NCI-H82 (cell line): ENCODE data around the gene LZTS2.
"Not testable (repeated sequence)": the region's sequence is repeated elsewhere in the genome, so short reads cannot be mapped to it uniquely, and the experiment has no call there.

ENCODE experiments used
- DNase-seq: peaks from one replicate; lab custom pipeline; 2025; lab: John Stamatoyannopoulos, UW

Gene LZTS2, protein sequence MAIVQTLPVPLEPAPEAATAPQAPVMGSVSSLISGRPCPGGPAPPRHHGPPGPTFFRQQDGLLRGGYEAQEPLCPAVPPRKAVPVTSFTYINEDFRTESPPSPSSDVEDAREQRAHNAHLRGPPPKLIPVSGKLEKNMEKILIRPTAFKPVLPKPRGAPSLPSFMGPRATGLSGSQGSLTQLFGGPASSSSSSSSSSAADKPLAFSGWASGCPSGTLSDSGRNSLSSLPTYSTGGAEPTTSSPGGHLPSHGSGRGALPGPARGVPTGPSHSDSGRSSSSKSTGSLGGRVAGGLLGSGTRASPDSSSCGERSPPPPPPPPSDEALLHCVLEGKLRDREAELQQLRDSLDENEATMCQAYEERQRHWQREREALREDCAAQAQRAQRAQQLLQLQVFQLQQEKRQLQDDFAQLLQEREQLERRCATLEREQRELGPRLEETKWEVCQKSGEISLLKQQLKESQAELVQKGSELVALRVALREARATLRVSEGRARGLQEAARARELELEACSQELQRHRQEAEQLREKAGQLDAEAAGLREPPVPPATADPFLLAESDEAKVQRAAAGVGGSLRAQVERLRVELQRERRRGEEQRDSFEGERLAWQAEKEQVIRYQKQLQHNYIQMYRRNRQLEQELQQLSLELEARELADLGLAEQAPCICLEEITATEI

DNA sequence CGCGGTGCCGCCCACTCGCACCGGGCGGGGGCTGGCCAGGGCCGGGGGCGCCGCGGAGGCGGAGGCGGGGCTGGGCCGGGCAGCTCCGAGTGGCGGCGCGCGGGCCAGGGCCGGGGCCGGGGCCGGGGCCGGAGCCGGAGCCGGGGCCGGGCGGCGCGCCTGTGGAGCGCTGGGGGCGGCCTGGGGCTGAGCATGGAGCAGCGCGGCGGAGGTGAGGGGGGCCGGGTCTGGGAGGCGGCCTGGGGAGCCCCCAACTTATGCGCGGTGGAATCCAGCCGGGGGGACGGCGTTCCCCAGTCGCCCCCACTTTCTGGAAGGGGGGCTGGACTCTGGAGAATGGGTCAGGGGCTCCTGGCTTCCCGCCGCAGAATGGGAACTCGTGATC is at the start of gene LZTS2:
LZTS2 (plus strand) TSS at position 67 of the 385 bp plus-strand sequence. CDS start 2,731 bp downstream, outside the sequence.
- no peak for DNase-seq

DNA sequence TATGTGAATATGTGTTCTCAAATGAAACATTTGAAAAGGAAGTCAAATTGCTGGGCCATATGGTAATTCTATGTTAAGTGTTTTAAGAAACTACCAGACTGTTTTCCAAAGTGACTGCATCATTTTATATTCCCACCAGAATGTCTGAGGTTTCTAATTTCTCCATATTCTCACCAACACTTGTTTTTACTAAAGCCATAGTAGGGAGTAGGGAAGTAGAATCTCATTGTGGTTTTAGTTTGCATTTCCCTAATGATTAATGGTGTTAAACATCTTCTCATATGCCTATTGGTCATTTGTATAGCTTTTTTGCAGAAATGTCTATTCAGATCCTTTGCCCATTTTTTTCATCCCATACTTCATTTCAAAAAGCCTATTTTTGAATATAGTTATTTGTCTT is 39.4 kb upstream of the LZTS2 start:
- no peak for DNase-seq

DNA sequence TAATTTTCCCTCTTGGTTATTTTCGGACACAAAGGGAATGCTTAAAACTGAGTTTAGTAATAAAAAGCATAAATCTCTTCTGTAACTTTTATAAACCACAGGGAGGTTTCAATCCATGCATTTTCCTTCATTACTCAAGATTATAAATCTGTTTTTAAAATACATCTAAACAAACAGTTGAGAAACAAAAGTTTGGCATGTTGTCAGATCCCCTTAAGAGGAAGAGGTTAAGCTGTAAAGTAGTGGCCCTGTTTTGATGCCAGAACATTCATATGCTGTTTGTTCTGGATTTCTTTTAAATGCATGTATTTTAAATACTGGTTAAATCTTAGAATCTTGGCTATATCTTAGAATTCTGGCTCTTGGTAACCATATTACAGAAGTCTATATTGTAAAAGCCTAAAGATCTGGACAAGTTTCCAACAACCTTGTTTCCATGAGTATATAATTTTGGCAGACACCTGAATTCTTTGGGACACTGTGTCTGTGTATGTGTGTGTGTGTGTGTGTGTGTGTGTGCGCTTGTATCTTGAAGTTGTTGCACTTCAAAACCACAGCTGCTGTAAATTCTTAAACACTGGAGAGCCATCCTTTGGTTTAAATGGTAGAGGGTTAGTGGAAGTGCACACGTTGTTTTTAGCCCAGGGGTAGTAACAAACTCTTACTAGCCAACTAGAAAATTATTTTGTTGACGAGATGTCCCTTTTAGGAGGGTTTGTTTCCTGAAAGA is 37.1 kb upstream of the LZTS2 start:
- no peak for DNase-seq

DNA sequence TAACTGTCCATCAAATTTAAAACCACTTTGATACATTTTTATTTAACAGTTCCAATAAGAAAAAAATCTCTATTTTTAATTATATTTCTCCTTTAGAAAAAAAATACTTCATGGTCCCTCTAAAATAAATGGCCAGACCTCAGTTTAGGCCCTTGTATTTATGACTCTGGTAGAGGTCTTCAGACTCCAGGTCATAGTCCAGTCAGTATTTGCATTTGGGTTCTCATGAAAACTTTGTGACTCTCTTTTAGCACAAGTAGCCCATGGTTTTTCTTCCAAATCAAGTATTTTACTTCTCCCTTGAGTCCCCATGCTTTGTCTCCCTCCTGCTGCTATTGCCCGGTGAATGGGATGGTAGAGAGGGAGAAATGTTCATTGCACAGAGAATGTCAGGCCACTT is 35.8 kb upstream of the LZTS2 start:
- DNase-seq = no peak

DNA sequence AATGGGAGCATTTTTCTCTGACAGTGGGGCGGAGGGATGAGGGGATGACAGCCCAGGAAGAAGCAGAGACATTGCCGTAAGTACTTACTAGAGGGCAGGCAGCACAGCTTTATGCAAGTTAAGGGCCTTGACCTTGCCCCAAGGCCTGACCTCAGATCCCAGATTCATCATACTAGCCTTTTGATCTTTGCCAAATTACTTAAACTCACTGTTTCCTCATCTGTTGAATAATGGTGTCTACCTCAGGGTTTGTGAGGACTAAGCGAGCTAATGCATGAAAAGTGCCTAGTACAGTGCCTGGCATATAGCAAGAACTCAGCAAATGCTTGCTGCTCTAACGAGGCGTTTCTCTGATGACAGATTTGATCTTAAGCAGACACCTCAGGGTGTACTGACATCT is 33.8 kb upstream of the LZTS2 start:
- DNase-seq = no peak

DNA sequence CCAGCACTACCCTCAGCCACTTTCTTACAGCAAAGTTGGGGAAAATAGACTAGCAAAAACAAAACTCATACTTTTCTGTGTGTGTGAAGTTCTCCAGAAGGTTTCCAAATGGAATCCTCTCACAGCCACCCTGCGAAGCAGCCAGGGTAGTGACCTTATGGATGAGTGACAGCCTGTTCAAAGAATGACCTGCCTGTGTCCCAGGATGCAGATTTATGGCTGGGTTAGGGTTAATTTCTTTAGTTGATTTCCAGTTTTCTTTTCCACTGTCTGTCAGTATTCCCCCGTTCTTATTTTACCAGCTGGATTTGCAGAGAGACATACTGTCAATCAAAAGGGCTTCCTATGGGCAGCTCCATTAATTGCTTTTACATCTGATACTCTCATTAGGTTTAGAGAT is 32.7 kb upstream of the LZTS2 start:
- DNase-seq = no peak

DNA sequence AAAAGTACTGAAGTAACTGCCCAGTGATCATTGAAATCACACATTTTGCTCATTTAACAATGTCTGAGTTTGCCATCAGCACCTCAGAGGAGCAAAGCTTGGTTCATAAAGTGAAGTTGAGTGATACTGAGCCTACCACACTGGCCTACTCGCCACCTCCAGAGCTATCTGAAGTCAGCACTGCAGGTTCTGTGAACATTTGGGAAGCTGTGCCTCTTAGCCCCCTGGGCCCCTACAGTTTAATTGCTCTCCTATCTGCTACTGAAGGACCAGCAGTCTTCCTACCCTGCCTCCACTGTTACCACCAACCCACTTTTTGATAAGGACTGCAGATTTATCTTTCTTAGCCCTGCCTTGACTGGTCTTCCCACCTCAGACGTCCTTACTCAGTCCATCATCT is 32.3 kb upstream of the LZTS2 start:
- DNase-seq = no peak

DNA sequence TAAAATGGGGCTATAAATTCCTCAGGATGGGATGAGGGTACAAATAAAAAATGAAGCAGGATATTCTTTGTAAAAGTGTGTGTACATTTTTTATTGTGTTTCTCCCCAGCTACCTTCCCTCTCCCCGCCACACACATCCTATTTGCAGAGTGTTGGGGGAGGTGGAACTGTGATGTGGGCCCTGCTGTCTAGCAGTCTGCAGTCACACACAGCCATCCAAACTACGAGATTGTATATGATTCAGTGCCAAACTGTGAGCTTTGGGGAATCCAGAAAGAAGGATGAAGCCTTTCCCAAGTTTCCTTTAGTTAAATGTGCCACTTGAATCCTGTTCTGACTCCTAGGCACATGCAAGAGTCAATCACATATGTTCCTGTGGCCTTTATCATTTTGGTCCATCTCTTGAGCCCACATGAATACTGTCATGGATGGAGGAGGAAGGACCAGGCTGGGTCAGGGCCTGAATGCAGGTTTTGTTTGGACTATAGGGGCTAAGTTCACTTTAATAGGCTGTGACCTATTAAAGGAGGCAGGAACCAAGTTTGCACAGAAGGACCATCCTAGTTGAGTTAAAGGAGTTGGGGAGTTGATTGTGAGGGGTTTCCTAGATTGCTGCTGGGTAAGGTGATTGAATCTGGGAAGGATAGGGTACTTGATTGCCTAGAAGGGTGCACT is 31.4 kb upstream of the LZTS2 start:
- DNase-seq = no peak

DNA sequence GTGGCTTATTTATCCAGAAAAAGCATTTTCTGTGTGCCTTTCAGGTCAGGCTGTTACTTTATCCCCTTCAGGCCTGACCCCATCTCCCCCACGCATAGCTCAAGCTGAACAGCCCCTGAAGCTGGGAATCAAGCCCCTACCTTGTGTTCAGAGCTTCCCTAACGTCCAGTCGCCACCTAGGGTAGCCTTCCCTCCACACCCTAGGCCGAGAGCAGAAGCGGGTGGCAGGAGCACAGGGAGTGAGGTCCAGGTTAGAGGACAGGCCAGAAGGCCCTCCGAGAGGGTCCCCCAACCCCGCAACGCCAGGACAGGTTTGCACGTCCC is 30.8 kb upstream of the LZTS2 start:
- DNase-seq = no peak

DNA sequence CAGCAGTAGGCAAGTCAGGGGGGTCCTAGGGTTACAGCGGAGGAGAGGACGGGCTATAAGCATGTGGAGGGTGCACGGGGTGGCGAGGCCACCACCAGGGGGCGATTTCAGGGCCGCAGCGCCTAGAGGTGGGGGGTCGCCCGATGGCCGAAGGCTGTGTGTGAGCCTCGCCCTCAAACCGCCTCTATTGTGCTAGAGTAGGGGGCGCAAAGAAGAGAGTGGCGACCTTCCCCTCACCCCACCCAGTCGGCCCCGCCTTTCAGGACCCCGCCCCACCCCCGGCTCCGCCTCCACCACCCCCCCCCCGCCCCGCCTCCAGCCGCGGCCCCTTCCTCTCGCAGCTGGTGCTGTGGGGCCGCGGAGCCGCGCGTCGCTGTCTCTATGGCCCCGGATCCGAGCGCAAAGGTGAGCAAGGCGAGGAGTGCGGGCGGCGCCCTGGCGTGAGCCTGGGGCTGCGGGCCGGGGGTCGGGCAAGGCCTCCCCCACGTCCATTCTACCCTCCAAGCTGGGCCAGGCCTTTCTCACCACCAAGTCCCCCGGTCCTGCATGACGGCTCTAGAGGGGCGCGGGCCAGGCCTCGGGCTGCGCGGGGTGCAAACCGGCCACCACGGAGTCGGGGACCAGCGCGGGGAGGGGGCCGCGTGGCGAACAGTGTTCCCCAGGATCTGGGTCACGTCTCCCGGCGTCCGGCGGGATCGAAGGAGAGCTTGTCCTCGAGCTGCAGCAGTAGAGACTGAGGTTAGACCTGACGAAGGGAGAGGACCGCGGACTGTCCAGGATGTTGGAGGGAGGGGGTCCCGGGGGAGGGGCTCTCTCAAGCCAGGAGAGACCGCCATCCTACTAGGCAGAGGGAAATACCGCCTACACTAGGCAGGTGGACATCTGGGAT is 30.2 kb upstream of the LZTS2 start, which contains the start of gene SEMA4G:
SEMA4G (plus strand) TSS at position 318 of the 889 bp plus-strand sequence. CDS start 3,409 bp downstream, outside the sequence.
- peak; percentile 82 for DNase-seq

DNA sequence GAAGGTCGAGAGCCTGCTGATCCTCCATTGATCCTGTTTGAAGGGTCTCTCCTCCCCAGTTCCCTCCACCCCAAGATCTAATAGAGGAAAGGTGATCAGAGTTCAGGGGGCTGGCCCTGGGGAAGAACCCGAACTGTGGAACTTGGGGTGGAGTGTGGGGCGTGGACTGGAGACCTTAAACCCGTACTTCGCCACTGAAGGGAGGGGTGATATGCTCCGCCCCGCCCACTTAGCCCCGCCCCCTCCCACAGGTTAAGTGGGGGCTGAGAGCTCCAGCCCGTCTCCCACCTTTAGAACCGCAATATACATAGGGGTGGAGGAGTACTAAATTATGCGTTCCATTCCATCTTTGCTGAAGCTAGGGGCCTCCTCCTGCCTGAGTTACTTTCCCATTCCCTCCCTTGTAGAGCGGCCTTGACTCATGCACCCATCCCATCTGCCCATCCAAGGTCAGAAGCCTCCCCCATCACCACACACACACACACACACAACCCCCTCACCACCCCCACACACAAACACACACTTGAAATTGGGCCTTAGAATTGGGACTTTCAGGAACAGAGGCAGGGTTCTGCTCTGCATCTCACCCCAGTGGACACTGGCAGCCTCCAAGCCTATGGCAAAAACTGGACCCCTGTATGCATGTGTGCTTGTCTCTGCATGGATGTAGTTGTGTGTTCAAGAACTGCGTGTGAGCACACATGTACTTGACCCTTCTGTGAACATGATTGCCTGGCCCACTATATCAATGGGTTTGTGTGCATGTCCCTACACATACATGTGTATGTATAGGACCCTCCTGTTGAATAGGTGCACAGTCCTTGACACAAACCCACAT is 29.3 kb upstream of the LZTS2 start:
- peak; percentile 53 for DNase-seq

DNA sequence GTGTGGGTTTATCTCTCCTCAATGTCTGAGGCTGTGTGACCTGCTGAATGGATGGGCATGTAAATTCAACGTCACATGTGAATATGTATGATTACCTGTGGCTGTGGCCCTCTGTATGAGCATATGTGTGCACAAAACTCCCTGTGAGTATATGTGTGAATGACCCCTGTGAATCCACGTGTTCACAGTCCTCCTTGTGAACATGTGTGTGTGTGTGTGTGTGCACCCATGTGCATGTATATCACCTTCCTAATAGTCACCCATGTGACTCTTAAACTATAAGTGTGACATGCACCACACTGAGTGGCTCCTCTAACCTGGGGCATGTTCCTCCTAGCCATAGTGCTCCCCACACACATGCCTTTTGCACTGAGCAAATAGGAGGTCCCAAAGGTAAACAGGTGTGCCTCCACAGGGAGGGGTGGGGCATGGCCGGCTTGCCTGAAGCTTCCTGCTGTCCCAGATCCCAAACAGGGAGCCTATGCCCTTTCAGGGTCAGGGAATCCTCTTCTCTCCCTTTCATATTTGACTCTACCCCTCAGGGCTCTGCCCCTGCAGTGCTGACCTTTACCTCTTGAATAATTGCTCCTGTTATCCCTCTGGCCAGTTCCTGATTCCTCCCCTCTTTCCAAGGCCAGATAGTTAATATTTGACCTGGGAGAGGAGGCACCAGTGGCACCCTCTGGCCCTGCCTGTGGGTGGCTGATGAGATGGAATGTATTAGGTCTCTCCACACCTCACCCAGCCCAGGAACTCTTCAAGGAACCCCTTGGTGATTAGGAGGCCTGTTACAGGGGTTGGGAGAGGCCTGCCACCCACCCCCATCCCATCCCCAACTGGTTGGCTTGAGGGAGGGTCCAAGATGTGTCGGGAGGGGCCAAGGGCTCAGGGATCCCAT is 28.4 kb upstream of the LZTS2 start:
- DNase-seq = no peak

DNA sequence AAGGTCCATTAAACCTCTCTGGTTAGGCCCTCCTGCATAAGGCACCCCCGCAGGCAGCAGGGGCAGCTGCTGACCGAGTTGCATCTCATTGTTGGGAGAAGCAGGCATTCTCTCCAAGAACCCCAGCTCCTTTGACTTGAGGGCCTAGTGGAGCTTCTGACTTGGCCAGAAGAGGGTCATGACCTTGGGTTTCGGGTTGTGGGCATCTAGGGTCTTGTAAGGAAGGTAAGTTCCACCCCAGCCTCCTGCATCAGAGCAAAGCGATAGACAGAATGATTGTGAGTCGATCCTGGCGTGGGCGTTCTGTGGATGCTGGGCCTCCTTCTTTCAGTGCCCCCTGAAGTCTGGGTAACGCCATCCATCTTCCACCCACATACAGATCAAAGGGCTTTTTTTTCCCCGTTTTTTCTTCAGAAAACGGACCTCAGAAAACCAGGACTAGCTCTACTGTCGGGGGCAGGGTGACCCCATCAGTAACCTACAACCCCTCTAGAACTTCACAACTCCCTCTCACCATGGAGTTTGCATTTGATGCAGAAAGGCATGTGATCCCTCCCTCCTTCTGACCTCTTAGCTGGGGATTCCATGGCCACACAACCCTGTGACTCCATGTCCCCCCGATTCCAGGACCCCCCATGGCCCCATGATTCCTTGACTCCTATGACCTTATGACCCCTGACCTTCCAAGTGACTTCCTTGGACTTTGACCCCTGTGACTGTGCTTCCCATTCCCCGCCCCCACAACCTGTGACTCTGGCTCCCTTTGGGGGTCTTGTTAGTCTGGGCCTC is 27.3 kb upstream of the LZTS2 start:
- no peak for DNase-seq

DNA sequence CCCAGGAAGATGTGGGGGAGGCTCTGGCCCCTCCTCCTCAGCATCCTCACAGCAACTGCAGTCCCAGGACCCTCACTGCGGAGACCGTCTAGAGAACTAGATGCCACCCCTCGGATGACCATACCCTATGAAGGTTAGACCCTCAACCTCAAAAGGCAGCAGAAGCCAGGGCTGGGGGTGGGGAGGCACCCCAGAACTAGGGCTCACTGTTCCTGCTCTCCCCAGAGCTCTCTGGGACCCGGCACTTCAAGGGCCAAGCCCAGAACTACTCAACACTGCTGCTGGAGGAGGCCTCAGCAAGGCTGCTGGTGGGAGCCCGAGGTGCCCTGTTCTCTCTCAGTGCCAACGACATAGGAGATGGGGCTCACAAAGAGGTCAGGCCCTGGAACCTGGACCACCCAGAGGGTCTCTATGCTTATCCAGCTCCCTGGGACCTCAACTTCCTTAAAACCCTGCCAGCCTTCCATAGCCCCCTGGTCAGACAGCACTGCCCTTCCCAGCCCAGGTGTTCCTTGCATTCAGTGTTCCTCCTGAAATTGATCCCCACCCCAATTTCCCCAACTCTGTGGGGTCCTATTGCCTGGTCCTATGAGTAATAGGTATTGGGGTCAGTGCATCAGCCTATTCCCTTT is 26.6 kb upstream of the LZTS2 start:
- DNase-seq = no peak

DNA sequence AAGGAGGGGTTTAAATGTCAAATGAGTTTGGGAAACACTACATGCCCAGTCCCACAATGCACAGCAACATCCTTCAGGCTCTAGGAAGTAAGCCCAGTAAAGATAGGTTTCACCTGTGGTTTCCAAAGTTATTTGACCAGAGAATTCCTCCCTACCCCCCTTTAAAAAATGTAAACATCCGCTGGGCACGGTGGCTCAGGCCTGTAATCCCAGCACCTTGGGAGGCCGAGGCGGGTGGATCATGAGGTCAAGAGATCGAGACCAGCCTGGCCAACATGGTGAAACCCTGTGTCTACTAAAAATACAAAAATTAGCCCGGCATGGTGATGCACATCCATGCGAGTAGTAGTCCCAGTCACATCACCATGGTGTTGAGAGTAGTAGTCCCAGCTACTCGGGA is 24.2 kb upstream of the LZTS2 start:
- not testable (repeated sequence) for DNase-seq

DNA sequence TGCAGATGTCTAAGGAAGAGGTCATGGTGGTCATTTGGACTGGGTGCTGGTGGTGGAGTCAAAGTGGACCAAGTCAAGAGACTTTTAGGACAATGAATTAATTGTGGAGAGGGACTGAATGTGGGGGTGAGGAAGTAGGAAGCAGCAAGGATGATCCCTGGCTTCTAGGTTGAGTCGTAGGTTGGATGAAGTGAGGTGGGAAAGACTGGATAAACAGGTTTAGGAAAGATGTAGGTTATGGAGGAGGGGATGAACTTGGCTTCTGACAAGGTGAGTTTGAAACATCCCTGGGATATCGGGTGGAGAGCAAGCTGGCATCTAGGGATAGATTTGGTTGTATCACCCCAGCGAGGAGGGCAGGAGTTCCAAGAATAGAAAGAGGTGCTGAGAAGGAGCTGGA is 22.7 kb upstream of the LZTS2 start:
- no peak for DNase-seq

DNA sequence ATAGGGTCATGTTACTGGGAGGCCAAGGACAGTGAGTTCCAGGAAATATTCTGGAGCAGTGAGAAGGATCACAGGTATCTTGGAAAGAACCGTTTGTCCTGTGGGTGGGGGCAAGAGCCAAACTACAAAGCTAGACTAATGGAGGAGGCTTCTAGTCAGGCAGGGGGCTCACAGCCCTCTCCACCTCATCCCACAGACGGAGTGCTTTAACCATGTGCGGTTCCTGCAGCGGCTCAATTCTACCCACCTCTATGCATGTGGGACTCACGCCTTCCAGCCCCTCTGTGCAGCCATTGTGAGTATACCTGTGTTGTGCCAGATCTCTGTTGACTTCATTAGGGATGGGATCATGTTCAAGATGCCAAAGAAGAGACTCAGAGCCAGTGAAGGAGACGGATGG is 22.2 kb upstream of the LZTS2 start:
- no peak for DNase-seq
